ENCODE measurements around the gene IMPA2. TPM values are rescaled to one million over a fixed set of nuclear protein-coding genes. Genes with fewer than 3 reads are reported as not detected.

IMPA2 gene
- total RNA-seq, 1 donor from 2014 or later = 41.9 TPM

DNA sequence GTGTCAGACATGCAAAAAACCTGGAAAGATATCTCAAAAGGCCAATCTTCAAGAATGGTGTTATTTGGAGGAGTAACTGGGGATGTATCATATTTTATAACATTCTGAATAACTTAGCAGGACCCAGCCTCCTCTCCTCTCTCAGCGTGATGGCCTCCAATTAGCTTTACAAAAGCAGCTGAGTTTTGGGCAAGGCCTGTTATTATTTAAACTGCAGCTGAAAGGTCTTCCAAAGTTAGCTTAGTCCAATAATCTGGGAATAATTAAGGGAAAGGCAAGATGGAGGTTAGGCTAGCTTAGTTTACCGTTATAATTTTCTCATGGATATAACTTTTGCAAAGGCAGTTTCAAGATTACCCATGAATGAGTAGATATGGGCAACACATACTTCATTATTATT lies 40.4 kb upstream of the IMPA2 start:
- no peaks in the 10 kb centered on the region for H3K36me3 ChIP-seq
- H3K36me3 Mint-ChIP-seq = no peaks in the 10 kb centered on the region

GRCh38 chr18:11943551-11943950 lies 37.8 kb upstream of the IMPA2 start:
- Histone ChIP-seq H3F3A (ENCODE audit: low read depth) (peaks cover 6% of the 10 kb centered on the region), H4K20me1 (ENCODE audit: low read depth) (no peaks in the 10 kb centered on the region), H3K79me2 (ENCODE audit: low read depth) (no peaks in the 10 kb centered on the region), H3K9ac (no peak overlapping the region), H3K36me3 (no peaks in the 10 kb centered on the region), H3K27me3 (no peaks in the 10 kb centered on the region), H3K4me3 (no peak overlapping the region), H3K27ac (no peak overlapping the region), H3K4me1 (peaks cover 7% of the 10 kb centered on the region), H3K4me2 (no peak overlapping the region), H2AFZ (replicated peaks) (no peak overlapping the region), H3K9me3 (ENCODE audit: low read depth) (no peaks in the 10 kb centered on the region)
- Mint-ChIP-seq H3K27ac (no peak overlapping the region), H3K4me3 (no peak overlapping the region), H3K36me3 (no peaks in the 10 kb centered on the region), H3K9me3 (no peaks in the 10 kb centered on the region), H3K4me1 (peaks cover 18% of the 10 kb centered on the region), H3K27me3 (ENCODE audit: insufficient read depth, low read depth) (peaks cover 2% of the 10 kb centered on the region)
- DNase-seq (ENCODE audit: low spot score) = no peak
- TF ChIP-seq, protein P1, sequence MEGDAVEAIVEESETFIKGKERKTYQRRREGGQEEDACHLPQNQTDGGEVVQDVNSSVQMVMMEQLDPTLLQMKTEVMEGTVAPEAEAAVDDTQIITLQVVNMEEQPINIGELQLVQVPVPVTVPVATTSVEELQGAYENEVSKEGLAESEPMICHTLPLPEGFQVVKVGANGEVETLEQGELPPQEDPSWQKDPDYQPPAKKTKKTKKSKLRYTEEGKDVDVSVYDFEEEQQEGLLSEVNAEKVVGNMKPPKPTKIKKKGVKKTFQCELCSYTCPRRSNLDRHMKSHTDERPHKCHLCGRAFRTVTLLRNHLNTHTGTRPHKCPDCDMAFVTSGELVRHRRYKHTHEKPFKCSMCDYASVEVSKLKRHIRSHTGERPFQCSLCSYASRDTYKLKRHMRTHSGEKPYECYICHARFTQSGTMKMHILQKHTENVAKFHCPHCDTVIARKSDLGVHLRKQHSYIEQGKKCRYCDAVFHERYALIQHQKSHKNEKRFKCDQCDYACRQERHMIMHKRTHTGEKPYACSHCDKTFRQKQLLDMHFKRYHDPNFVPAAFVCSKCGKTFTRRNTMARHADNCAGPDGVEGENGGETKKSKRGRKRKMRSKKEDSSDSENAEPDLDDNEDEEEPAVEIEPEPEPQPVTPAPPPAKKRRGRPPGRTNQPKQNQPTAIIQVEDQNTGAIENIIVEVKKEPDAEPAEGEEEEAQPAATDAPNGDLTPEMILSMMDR (IDR thresholded peaks at IDR 0.05) = no peak
- TF ChIP-seq EZH2phosphoT487 (IDR thresholded peaks at IDR 0.05) (no peak), EZH2 (IDR thresholded peaks at IDR 0.05) (no peak)

More for the DNA sequence above, 40.4 kb upstream of the IMPA2 start:
- Histone ChIP-seq H3K9ac (no peak overlapping the region), H3K4me2 (no peak overlapping the region), H3K27me3 (no peaks in the 10 kb centered on the region), H3K27ac (no peak overlapping the region), H3K4me1 (no peaks in the 10 kb centered on the region), H3K4me3 (no peak overlapping the region), H3K9me3 (ENCODE audit: low read depth) (no peaks in the 10 kb centered on the region), H3K79me2 (ENCODE audit: low read depth) (no peaks in the 10 kb centered on the region), H3F3A (ENCODE audit: low read depth) (no peaks in the 10 kb centered on the region), H2AFZ (replicated peaks) (no peak overlapping the region), H4K20me1 (ENCODE audit: low read depth) (no peaks in the 10 kb centered on the region)
- Mint-ChIP-seq H3K4me1 (peaks cover 5% of the 10 kb centered on the region), H3K27me3 (ENCODE audit: insufficient read depth, low read depth) (peaks cover 3% of the 10 kb centered on the region), H3K4me3 (no peak overlapping the region), H3K9me3 (no peaks in the 10 kb centered on the region), H3K27ac (no peak overlapping the region)
- DNase-seq (ENCODE audit: low spot score) = no peak
- no peak for TF ChIP-seq EZH2 (IDR thresholded peaks at IDR 0.05)
- no peak for TF ChIP-seq EZH2phosphoT487 (IDR thresholded peaks at IDR 0.05)
- TF ChIP-seq, protein P1 (IDR thresholded peaks at IDR 0.05) = no peak

DNA sequence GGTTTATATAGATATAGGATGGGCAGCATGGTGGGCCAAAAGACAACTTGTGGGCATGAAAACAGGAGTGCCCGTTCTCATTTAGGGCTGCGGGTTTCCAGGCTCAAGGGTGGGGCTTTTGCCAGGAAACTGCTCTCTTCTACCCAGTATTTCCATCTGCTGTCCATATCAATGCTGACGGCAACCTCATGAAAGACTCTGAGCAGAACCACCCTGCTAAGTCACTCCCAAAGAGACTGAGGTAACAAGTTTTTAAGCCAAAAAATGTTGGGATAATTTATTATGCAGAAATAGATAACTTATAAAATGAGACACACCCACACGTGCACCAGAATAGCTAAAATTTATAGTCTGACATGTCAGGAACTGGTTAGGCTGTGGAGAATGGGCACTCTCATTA lies 37.1 kb upstream of the IMPA2 start:
- Mint-ChIP-seq H3K9me3 (no peaks in the 10 kb centered on the region), H3K4me3 (no peak overlapping the region), H3K27ac (no peak overlapping the region), H3K36me3 (no peaks in the 10 kb centered on the region), H3K4me1 (peaks cover 25% of the 10 kb centered on the region), H3K27me3 (ENCODE audit: insufficient read depth, low read depth) (peaks cover 2% of the 10 kb centered on the region)
- Histone ChIP-seq H3F3A (ENCODE audit: low read depth) (peaks cover 10% of the 10 kb centered on the region), H4K20me1 (ENCODE audit: low read depth) (no peaks in the 10 kb centered on the region), H2AFZ (replicated peaks) (no peak overlapping the region), H3K4me3 (no peak overlapping the region), H3K79me2 (ENCODE audit: low read depth) (no peaks in the 10 kb centered on the region), H3K27ac (no peak overlapping the region), H3K9me3 (ENCODE audit: low read depth) (no peaks in the 10 kb centered on the region), H3K4me1 (peaks cover 7% of the 10 kb centered on the region), H3K36me3 (no peaks in the 10 kb centered on the region), H3K9ac (no peak overlapping the region), H3K4me2 (no peak overlapping the region), H3K27me3 (no peaks in the 10 kb centered on the region)
- TF ChIP-seq, protein P1 (IDR thresholded peaks at IDR 0.05) = no peak
- TF ChIP-seq EZH2phosphoT487 (IDR thresholded peaks at IDR 0.05) = no peak
- no peak for DNase-seq (ENCODE audit: low spot score)

Data from neural progenitor cell (in vitro differentiated cells).